ENCODE measurements around the gene DUSP9. TPM values are rescaled to one million over a fixed set of nuclear protein-coding genes. Genes with fewer than 3 reads are reported as not detected.

The DUSP9 gene
- total RNA-seq, 2 experiments from 2014 or later: 0.09 TPM; not detected in 1

- no peaks in the 10 kb centered on the region for H3K9me3 Mint-ChIP-seq (ENCODE audit: low read depth)
- ATAC-seq (no peak), DNase-seq (no peak)
- no peak overlapping the region for H3K4me3 Mint-ChIP-seq
- no peaks in the 10 kb centered on the region for H3K36me3 Mint-ChIP-seq
- H3K27ac Mint-ChIP-seq: no peak overlapping the region
- CTCF ChIA-PET: interaction anchor here (4.7 kb wide), 1 partner anchor 103 kb away, joined by 19 read pairs; no protein-coding TSS in a partner anchor
- H3K4me1 Mint-ChIP-seq: peaks cover 7% of the 10 kb centered on the region
- H3K27me3 Mint-ChIP-seq: peaks cover 43% of the 10 kb centered on the region
Measured at GRCh38 chrX:153642655-153643430, 4.2 kb upstream of the DUSP9 start.

GRCh38 chrX:153643431-153644351, 3.3 kb upstream of the DUSP9 start:
- no peaks in the 10 kb centered on the region for H3K9me3 Mint-ChIP-seq (ENCODE audit: low read depth)
- H3K27ac Mint-ChIP-seq: no peak overlapping the region
- ATAC-seq (peak; percentile 50), DNase-seq (no peak)
- H3K27me3 Mint-ChIP-seq: peaks cover 49% of the 10 kb centered on the region
- no peaks in the 10 kb centered on the region for H3K36me3 Mint-ChIP-seq
- H3K4me1 Mint-ChIP-seq: peaks cover 7% of the 10 kb centered on the region
- no peak overlapping the region for H3K4me3 Mint-ChIP-seq
- CTCF ChIA-PET: interaction anchor here (2.1 to 4.7 kb wide), 2 partner anchors 7 to 104 kb away, joined by 7 to 19 read pairs; no protein-coding TSS in a partner anchor

- no peak for DNase-seq
- H3K4me3 Mint-ChIP-seq: no peak overlapping the region
- H3K36me3 Mint-ChIP-seq: no peaks in the 10 kb centered on the region
- no peaks in the 10 kb centered on the region for H3K9me3 Mint-ChIP-seq (ENCODE audit: low read depth)
- H3K4me1 Mint-ChIP-seq: peaks cover 7% of the 10 kb centered on the region
- H3K27ac Mint-ChIP-seq: no peak overlapping the region
- H3K27me3 Mint-ChIP-seq: peaks cover 51% of the 10 kb centered on the region
- ATAC-seq: peak; percentile 27
- CTCF ChIA-PET: interaction anchor here (0.9 to 4.7 kb wide), 6 partner anchors 8 to 105 kb away, joined by 3 to 19 read pairs (median 4); no protein-coding TSS in a partner anchor
Measured at GRCh38 chrX:153644356-153645125, 2.5 kb upstream of the DUSP9 start.

- H3K4me1 Mint-ChIP-seq: peaks cover 7% of the 10 kb centered on the region
- H3K27ac Mint-ChIP-seq: no peak overlapping the region
- CTCF ChIA-PET: interaction anchor here (0.9 to 4.7 kb wide), 6 partner anchors 9 to 106 kb away, joined by 3 to 19 read pairs (median 4); no protein-coding TSS in a partner anchor
Measured at GRCh38 chrX:153645151-153645550, 1.9 kb upstream of the DUSP9 start.

GRCh38 chrX:153645921-153646488, 998 bp upstream of the DUSP9 start:
- peak overlapping the region; percentile 8 for H3K27ac Mint-ChIP-seq
- no peaks in the 10 kb centered on the region for H3K36me3 Mint-ChIP-seq
- peaks cover 7% of the 10 kb centered on the region for H3K4me1 Mint-ChIP-seq
- no peak for DNase-seq
- H3K4me3 Mint-ChIP-seq: no peak overlapping the region
- H3K27me3 Mint-ChIP-seq: peaks cover 49% of the 10 kb centered on the region
- no peak for ATAC-seq
- no peaks in the 10 kb centered on the region for H3K9me3 Mint-ChIP-seq (ENCODE audit: low read depth)
- CTCF ChIA-PET: interaction anchor here (0.7 to 4.7 kb wide), 8 partner anchors 9 to 614 kb away, joined by 3 to 19 read pairs (median 4); no protein-coding TSS in a partner anchor

More at GRCh38 chrX:153645151-153645550, 1.9 kb upstream of the DUSP9 start:
- ATAC-seq (no peak), DNase-seq (no peak)
- no peaks in the 10 kb centered on the region for H3K36me3 Mint-ChIP-seq
- peaks cover 51% of the 10 kb centered on the region for H3K27me3 Mint-ChIP-seq
- no peak overlapping the region for H3K4me3 Mint-ChIP-seq
- H3K9me3 Mint-ChIP-seq (ENCODE audit: low read depth): no peaks in the 10 kb centered on the region

GRCh38 chrX:153647461-153648357, 706 bp downstream of the DUSP9 start:
- DNase-seq (no peak), ATAC-seq (no peak)
- Mint-ChIP-seq H3K27me3 (peaks cover 41% of the 10 kb centered on the region), H3K4me1 (peaks cover 6% of the 10 kb centered on the region), H3K36me3 (no peaks in the 10 kb centered on the region), H3K9me3 (ENCODE audit: low read depth) (no peaks in the 10 kb centered on the region), H3K4me3 (no peak overlapping the region), H3K27ac (no peak overlapping the region)
- CTCF ChIA-PET: interaction anchor here (0.9 to 4.7 kb wide), 6 partner anchors 12 to 108 kb away, joined by 3 to 19 read pairs (median 3); no protein-coding TSS in a partner anchor

GRCh38 chrX:153648358-153649177, 1.6 kb downstream of the DUSP9 start:
- Mint-ChIP-seq H3K27ac (no peak overlapping the region), H3K4me1 (peaks cover under 1% of the 10 kb centered on the region), H3K9me3 (ENCODE audit: low read depth) (no peaks in the 10 kb centered on the region), H3K27me3 (peaks cover 34% of the 10 kb centered on the region), H3K36me3 (no peaks in the 10 kb centered on the region), H3K4me3 (no peak overlapping the region)
- CTCF ChIA-PET: interaction anchor here (0.9 to 1.3 kb wide), 4 partner anchors 13 to 109 kb away, joined by 3 to 4 read pairs (median 3); no protein-coding TSS in a partner anchor
- no peak for DNase-seq
- no peak for ATAC-seq

GRCh38 chrX:153649178-153649914, 2.3 kb downstream of the DUSP9 start:
- no peaks in the 10 kb centered on the region for H3K36me3 Mint-ChIP-seq
- ATAC-seq (peak; percentile 73), DNase-seq (peak; percentile 51)
- no peak overlapping the region for H3K4me3 Mint-ChIP-seq
- no peak overlapping the region for H3K27ac Mint-ChIP-seq
- CTCF ChIA-PET: interaction anchor here (0.6 to 1.3 kb wide), 4 partner anchors 15 to 110 kb away, joined by 3 to 6 read pairs (median 4); no protein-coding TSS in a partner anchor
- H3K4me1 Mint-ChIP-seq: no peaks in the 10 kb centered on the region
- H3K27me3 Mint-ChIP-seq: peaks cover 30% of the 10 kb centered on the region
- no peaks in the 10 kb centered on the region for H3K9me3 Mint-ChIP-seq (ENCODE audit: low read depth)

- Mint-ChIP-seq H3K9me3 (ENCODE audit: low read depth) (no peaks in the 10 kb centered on the region), H3K36me3 (no peaks in the 10 kb centered on the region), H3K4me3 (no peak overlapping the region), H3K4me1 (no peaks in the 10 kb centered on the region), H3K27ac (no peak overlapping the region), H3K27me3 (peaks cover 22% of the 10 kb centered on the region)
- DNase-seq (no peak), ATAC-seq (no peak)
- CTCF ChIA-PET: interaction anchor here (0.6 to 1.3 kb wide), 3 partner anchors 14 to 111 kb away, joined by 3 to 6 read pairs (median 3); no protein-coding TSS in a partner anchor
Measured at GRCh38 chrX:153649915-153650782, 3.1 kb downstream of the DUSP9 start.

GRCh38 chrX:153650959-153651358, 4.0 kb downstream of the DUSP9 start:
- Mint-ChIP-seq H3K4me3 (no peak overlapping the region), H3K36me3 (no peaks in the 10 kb centered on the region), H3K27ac (no peak overlapping the region), H3K9me3 (ENCODE audit: low read depth) (no peaks in the 10 kb centered on the region), H3K27me3 (peaks cover 14% of the 10 kb centered on the region), H3K4me1 (no peaks in the 10 kb centered on the region)
- ATAC-seq: no peak
- DNase-seq: no peak
- CTCF ChIA-PET: interaction anchor here (1.0 to 2.0 kb wide), 3 partner anchors 12 to 103 kb away, joined by 3 to 12 read pairs (median 3); no protein-coding TSS in a partner anchor
